Endometrial microvascular endothelial cells (primary cell): ENCODE measurements around the gene B4GALT5. TPM values are rescaled to one million over a fixed set of nuclear protein-coding genes. Genes with fewer than 3 reads are reported as not detected.
"Not testable (repeated sequence)": the region's sequence is repeated elsewhere in the genome, so short reads cannot be mapped to it uniquely, and the experiment has no call there.

Experiments
- in situ Hi-C: cut with HindIII; loops from 2 replicates; pipeline ENCODE4 v1.10.0; 2017; ENCODE audit warnings: low sequenced_read_pairs, low pct_unique_long_range_greater_than_20kb; ENCODE audit errors: inconsistent ontology term
- total RNA-seq: library from RNA; depleted of rRNA; stranded (reverse); fragments of >200 nt; gene quantifications from one replicate; pipeline ENCODE4 v1.2.3, GENCODE V29; 2015; ENCODE audit errors: inconsistent ontology term

Gene B4GALT5
- total RNA-seq, 1 donor from 2014 or later: 30.7 TPM

GRCh38 chr20:49685809-49686208, 27.9 kb downstream of the B4GALT5 start:
- in situ Hi-C loops: no loop called here

- in situ Hi-C loops: no loop called here
Measured at GRCh38 chr20:49685161-49685601, 28.5 kb downstream of the B4GALT5 start.

- in situ Hi-C loops: no loop called here
Measured at GRCh38 chr20:49684335-49684997, 29.2 kb downstream of the B4GALT5 start.

- in situ Hi-C loops: no loop called here
Measured at GRCh38 chr20:49682798-49683197, 30.9 kb downstream of the B4GALT5 start.

- in situ Hi-C loops: no loop called here
Measured at GRCh38 chr20:49682278-49682677, 31.4 kb downstream of the B4GALT5 start.

- in situ Hi-C loops: no loop called here
Measured at GRCh38 chr20:49681850-49682216, 31.8 kb downstream of the B4GALT5 start.

GRCh38 chr20:49680484-49680883, 33.2 kb downstream of the B4GALT5 start:
- in situ Hi-C loops: no loop called here

GRCh38 chr20:49679634-49680033, 34.0 kb downstream of the B4GALT5 start:
- in situ Hi-C loops: no loop called here

GRCh38 chr20:49677777-49678758, 35.6 kb downstream of the B4GALT5 start:
- in situ Hi-C loops: no loop called here

- in situ Hi-C loops: no loop called here
Measured at GRCh38 chr20:49676581-49677291, 36.9 kb downstream of the B4GALT5 start.

GRCh38 chr20:49675368-49676151, 38.1 kb downstream of the B4GALT5 start:
- in situ Hi-C loops: no loop called here

GRCh38 chr20:49674383-49675352, 39.0 kb downstream of the B4GALT5 start:
- in situ Hi-C loops: no loop called here

GRCh38 chr20:49672096-49672664, 41.5 kb downstream of the B4GALT5 start:
- in situ Hi-C loops: no loop called here

- in situ Hi-C loops: no loop called here
Measured at GRCh38 chr20:49671433-49671832, 42.2 kb downstream of the B4GALT5 start.

- in situ Hi-C loops: no loop called here
Measured at GRCh38 chr20:49669601-49670189, 44.0 kb downstream of the B4GALT5 start.

- in situ Hi-C loops: not testable (repeated sequence)
Measured at GRCh38 chr20:49668878-49669195, 44.8 kb downstream of the B4GALT5 start.
